Measurements from ENCODE around the gene TAMALIN.

GRCh38 chr12:51994959-51995358, 11.8 kb upstream of the TAMALIN start:
- no peak for TF ChIP-seq CTCF (IDR thresholded peaks at IDR 0.05; ENCODE audit: poor library complexity)
- TF ChIP-seq EZH2 (IDR thresholded peaks at IDR 0.05; ENCODE audit: borderline replicate concordance), result no peak
